GM18861 (cell line): ENCODE results near the gene CPA4.
"Not testable (repeated sequence)": the region's sequence is repeated elsewhere in the genome, so short reads cannot be mapped to it uniquely, and the experiment has no call there.

Experiments
- ATAC-seq: cut with Tn5 transposase; IDR thresholded peaks from one replicate; pipeline ENCODE4 v1.9.1; 2021; ENCODE audit not compliant: unreplicated experiment

The CPA4 gene, protein sequence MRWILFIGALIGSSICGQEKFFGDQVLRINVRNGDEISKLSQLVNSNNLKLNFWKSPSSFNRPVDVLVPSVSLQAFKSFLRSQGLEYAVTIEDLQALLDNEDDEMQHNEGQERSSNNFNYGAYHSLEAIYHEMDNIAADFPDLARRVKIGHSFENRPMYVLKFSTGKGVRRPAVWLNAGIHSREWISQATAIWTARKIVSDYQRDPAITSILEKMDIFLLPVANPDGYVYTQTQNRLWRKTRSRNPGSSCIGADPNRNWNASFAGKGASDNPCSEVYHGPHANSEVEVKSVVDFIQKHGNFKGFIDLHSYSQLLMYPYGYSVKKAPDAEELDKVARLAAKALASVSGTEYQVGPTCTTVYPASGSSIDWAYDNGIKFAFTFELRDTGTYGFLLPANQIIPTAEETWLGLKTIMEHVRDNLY

GRCh38 chr7:130292682-130293257, at the start of gene CPA4:
Gene CPA4, plus strand, starts transcription at chr7:130293161. Its CDS starts 20 bp downstream, at chr7:130293181.
- no peak for ATAC-seq

- not testable (repeated sequence) for ATAC-seq
Observed at GRCh38 chr7:130243486-130243885, 49.5 kb upstream of the CPA4 start.

DNA sequence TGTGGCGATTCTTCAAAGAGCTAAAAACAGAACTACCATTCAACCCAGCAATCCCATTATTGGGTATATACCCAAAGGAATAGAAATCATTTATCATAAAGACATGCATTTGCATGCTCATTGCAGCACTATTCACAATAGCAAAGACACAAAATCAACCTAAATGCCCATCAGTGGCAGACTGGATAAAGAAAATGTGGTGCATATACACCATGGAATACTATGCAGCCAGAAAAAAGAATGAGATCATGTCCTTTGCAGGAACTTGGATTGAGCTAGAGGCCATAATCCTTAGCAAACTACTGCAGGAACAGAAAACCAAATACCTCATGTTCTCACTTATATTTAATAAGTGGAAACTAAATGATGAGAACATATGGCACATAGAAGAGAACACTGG, 46.5 kb upstream of the CPA4 start:
- not testable (repeated sequence) for ATAC-seq

DNA sequence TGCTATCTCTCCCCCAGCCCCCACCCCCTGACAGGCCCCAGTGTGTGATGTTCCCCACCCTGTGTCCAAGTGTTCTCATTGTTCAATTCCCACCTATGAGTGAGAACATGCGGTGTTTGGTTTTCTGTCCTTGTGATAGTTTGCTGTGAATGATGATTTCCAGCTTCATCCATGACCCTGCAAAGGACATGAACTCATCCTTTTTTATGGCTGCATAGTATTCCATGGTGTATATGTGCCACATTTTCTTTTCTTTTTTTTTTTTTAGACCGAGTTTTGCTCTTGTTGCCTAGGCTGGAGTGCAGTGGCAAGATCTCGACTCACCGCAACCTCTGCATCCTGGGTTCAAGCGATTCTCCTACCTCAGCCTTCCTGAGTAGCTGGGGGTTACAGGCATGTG, 44.1 kb upstream of the CPA4 start:
- ATAC-seq = not testable (repeated sequence)

DNA sequence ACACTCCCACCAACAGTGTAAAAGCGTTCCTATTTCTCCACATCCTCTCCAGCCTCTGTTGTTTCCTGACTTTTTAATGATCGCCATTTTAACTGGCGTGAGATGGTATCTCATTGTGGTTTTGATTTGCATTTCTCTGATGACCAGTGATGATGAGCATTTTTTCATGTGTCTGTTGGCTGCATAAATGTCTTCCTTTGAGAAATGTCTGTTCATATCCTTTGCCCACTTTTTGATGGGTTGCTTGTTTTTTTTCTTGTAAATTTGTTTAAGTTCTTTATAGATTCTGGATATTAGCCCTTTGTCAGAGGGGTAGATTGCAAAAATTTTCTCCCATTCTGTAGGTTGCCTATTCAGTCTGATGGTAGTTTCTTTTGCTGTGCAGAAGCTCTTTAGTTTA, 43.3 kb upstream of the CPA4 start:
- ATAC-seq = not testable (repeated sequence)

- ATAC-seq = no peak
Observed at GRCh38 chr7:130254555-130254954, 38.4 kb upstream of the CPA4 start.

- ATAC-seq = no peak
Observed at GRCh38 chr7:130256704-130257103, 36.3 kb upstream of the CPA4 start.

DNA sequence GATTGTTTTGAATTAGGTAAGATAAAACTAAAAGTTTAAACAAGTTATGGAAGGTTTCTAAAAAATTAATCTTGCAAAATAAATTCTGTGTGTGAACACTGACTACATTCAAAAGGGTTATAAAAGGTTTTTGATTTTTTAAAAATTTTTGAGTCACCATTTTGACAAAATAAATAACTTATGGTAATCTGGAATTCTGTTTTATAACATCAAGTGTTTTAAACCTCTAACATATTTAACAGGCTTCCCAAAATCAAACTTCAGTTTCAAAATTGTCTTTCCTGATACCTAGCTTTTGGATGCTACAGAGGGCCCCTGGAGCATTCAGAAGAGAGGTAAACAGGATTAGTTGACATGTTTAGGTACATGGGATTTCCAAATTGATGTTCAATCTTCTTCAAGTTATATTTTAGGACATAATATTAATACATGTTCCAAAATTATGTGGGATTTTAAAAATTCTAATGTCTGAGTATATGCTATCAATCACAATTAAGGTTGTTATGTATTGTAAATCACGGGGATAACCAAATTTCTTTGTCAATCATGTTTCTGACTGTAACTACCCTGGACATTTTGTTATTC, 34.4 kb upstream of the CPA4 start:
- ATAC-seq = no peak

DNA sequence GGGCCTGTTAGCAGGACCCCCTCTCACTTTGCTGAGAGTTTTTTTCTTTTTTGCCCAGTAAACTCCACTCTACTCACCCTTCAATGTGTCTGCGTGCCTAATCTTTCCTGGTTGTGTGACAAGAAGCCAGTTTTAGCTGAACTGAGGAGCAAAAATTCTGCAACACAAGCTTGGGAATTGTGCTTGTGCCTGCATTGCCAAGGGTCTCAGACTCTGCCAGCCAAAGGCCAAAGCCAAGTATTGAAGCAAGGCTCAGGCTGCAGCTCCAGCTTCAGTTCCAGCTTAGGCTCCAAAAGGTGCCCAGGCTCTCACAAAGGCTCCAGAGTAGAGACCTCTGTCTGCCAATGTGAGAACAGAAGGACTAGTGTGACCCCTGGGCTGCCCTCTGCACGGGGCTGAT, 30.5 kb upstream of the CPA4 start:
- no peak for ATAC-seq

DNA sequence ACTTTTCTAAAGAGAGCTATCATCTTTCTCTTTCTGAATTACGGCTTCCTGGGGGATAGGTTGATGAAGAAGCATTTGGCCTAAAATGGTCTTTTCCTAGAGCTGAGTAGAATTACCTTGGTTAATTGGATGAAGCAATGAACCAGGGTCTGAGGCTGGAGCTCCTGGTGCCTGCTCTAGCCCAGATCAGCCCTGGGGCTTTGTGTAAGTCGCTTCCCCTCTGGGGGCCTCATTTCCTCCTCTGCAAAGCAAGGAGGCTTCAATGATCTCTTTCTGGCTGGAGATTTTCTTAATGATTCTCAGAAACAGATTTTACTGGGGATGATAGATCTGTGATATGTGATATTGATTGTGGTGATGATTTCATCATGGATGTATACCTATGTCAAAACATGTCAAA, 29.8 kb upstream of the CPA4 start:
- no peak for ATAC-seq

DNA sequence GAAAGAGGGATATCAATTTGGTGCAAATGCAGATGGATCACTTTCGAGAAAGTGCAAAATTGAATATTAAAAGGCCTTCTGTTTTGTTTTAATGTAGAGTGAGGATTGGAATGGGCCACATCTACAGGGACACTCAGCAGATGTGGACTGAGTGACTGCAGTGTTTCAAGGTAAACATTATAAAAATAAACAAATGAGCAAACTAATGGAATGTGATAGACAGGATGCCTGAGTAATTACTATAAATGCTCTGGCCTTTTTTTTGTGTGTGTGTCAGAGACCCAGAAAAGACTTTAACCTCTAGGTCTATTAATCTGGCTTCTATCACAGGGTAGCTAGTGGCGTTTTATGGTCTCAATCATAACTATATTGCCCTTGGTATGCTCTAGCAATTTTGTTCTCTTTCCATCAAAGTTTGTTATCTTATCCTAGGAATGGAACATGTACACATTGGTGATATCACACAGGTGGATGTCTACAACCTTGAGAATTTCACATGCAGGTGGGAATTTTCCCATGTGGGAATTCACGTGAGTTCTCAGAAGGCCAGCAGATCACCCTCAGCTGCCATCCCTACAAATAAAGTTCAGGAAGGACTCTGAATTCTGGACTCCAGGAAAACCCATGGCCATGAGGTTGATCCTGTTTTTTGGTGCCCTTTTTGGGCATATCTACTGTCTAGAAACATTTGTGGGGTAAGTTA, 26.6 kb upstream of the CPA4 start, which contains the start of gene CPA2:
Gene CPA2 (plus strand): TSS at position 606 of the 703 bp plus-strand sequence. CDS start 19 bp downstream, at position 625.
- ATAC-seq = no peak

DNA sequence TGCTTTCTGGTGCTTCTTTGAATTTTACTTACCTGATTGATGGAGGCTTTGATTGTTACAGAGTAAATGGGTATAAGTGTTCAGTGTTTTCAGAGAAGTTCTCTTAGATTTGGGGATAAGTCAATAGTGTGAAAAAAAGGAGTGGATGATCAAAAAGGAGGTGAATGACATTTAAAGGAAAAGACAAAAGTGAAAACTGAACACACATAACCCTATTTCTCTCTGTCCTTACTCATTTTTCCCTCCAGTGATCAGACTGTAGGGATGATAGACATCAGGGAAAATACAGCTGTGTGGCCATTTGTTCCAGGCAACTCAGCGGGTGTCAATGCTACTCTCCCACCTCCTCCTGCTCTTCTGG, 26.0 kb upstream of the CPA4 start:
- ATAC-seq = no peak

DNA sequence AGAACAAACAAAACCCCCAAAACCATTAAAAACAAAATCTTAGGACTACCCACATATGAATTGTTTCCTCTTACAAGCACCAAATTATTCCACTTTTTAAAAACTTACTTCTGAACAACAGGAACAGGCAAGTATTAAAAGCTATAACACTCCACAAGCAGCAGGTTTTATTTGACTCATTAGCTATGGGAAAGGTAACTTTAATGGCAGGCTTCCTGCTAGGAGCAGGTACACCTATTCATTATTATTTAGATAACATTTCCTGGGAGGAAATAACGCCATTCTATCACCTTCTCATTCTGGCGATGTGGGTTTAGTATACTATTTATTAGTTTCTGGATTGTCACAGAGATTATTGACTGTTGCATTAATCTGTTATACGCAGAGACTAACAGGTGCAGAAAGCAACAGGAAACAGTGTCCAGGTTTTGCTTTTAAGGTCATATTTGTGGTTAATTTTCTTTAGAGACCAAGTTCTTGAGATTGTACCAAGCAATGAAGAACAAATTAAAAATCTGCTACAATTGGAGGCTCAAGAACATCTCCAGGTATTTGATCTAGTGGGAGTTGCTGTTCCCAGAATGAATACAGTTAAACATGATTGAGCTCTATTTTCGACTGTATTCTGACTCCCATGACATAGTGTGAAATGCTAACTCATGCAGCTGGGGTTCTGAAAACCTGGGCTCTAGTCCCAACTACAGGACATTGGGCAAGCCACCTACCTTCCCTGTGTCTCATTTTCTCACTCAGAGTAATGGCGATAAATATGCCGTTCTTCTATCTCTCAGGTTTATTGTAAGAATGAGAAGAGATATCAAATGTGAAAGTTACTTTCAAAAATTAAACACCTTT, 24.3 kb upstream of the CPA4 start:
- ATAC-seq = no peak

GRCh38 chr7:130269318-130269694, 23.7 kb upstream of the CPA4 start:
- no peak for ATAC-seq

DNA sequence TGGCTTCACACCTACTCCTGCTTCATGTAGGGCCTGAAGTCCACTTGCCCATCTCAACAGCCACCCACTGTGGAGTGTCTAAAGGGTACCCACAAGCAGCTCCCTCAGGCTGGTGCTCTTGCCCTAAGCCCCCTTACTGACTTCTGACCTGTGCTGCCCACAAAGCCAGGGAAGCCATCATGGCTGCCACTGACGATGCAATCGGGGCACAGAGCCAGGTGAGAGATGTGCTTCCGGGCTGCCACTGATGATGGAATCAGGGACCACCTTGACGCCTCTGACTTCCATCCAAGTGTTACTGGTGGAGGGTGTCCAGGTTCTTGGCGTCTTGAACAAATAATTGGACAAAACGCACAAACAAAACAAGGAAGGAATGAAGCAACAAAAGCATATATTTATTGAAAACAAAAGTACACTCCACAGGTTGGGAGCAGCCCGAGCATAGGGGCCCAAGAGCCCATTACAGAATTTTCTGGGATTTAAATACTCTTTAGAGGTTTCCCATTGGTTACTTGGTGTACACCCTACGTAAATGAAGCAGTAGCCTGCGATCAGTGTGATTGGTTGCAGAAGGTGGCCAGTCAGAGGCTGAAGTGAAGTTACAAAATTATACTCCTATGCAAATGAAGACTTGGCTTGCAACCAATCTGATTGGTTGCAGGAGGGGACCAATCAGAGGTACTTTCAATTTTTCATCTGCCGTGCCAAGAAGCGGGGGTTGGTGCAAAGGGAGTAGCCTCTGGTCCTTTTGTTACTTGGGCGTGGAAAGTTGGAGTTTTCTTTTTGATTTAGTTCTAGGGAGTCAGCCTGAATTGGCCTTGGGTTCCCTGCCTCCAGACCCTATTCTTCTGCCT, 21.8 kb upstream of the CPA4 start:
- ATAC-seq = no peak

DNA sequence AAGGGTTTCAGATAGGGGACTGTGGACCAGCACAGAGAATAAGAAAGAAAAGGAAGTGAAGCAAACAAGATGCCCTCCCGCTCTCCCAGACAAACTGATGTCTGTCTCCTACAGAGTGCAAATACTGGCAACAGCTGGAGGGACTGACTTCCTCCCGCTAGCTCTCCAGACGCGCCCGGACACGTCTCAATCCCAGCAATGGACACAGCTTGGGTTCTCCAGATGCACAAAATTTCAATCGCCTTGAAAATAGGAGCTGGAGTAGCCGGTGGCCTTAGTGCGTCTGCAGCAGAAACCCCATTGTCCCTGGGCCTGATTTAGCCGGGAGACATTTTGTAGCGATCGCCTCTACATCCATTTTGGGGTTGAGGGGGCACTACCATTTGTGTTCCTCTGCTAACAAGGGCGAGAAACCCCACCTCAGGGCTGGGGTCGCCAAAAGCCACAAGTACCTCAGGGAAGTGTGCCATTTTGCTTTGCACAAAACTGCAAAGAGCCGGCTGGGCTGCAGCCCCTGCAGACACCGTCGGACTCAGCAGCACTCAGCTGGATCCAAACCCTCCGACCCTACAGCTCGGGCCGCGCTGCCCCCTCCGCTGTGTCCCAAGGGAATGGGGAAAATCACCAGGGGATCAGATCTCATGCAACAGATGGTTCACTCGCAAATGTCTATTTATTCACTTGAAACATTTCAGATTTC, 20.4 kb upstream of the CPA4 start:
- no peak for ATAC-seq

DNA sequence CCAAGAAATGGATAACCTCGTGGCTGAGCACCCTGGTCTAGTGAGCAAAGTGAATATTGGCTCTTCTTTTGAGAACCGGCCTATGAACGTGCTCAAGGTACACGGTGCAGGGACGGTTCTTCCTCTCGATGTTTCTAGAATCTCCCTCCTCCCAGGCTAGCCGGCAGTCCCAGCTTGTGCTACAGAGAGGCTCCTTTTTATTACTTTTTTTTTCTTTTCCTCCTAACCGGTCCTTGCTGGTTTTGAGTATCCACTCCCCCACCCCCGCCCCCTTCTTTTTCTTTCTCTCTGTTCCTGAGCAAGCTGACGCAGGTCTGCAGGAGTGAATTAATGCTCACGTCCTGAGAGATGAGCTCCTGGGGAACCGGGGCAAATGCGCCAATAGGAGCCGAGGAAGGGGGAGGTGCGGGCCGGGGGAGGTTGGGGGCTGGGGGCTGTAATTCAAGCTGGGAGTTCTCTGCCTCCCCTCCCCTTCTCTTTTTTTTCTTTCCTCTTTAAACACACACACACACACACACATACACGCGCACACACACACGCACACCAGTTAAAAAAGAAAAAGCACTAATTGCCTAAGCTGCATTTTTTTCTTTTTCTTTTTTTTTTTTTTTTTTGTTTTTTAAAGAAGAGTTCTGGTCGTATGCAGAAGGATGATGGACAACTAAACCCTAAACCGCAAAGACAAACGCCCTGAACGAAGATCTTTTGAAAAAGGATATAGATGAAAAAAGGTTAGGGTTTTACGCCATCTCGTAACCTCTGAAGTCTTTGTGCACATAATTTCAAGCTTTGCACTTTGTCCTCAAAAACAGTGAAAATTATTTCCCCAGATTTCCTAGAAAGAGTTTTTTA, 19.7 kb upstream of the CPA4 start:
- ATAC-seq = no peak

- ATAC-seq = no peak
Observed at GRCh38 chr7:130273933-130274255, 19.1 kb upstream of the CPA4 start.
